Bone marrow (tissue), 2 donors: Measurements from ENCODE around the gene PPP2R2C.

Experiments
- DNase-seq, 2 donors: peaks; one replicate each; lab custom pipeline; 2025; lab: John Stamatoyannopoulos, UW

The PPP2R2C gene

DNA sequence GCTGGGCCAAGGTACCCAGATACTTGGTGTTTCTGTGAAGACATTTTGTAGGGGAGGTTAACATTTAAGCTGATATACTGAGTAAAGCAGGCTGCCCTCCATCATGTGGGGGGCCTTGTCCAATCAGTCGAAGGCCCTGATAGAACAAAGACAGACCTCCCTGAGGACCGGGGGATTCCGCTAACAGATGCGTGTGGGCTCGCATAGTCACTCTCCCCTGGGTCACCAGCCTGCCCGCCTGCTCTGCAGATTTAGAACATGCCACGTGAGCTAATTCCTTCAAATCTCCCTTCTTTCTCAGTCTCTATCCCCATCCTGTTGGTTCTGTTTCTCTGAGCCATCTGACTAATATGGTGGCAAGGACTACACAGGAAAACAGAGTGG lies 142.0 kb downstream of the PPP2R2C start:
- DNase-seq: no peak

DNA sequence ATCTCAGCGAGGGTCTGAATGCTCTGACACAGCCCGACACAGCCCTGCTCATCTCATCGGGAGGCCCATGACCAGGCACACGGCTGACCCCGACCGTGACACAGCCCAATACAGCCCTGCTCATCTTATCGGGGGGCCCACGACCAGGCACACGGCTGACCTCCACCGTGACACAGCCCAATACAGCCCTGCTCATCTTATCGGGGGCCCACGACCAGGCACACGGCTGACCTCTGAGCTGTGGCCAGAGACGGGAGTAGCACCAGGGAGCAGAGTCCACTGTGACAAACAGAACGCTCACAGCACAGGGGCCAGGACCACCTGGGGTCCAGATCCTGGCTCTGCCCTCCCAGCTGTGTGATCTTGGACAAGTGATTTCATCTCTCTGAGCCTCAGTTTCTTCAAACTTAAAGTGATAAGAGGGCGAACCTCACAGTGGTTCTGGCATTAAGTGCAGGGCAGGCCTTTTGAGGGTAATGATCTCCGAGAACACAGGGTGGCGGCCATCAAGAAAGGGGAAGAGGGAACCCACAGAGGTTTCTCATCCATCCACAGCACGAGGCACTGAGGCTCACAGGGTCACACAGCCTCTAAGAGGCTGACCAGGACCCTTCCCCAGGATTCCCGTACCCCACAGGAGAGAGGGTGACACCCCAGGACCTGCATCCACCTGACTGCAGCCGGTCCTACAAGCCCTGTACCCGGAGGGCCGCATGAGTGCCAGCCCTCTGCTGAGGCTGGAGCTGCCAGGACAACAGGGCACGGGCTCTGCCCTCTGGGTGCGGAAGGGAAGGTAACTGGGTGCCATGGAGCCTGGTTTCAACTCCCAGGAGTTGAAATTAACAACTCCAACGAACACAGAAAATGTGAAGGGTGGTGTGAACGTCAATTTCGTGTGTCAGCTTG lies 142.7 kb downstream of the PPP2R2C start:
- DNase-seq: no peak

GRCh38 chr4:6328526-6328925 lies 143.9 kb downstream of the PPP2R2C start:
- DNase-seq: no peak

GRCh38 chr4:6327220-6327917 lies 145.0 kb downstream of the PPP2R2C start:
- DNase-seq: peak; percentile 25 to 44

DNA sequence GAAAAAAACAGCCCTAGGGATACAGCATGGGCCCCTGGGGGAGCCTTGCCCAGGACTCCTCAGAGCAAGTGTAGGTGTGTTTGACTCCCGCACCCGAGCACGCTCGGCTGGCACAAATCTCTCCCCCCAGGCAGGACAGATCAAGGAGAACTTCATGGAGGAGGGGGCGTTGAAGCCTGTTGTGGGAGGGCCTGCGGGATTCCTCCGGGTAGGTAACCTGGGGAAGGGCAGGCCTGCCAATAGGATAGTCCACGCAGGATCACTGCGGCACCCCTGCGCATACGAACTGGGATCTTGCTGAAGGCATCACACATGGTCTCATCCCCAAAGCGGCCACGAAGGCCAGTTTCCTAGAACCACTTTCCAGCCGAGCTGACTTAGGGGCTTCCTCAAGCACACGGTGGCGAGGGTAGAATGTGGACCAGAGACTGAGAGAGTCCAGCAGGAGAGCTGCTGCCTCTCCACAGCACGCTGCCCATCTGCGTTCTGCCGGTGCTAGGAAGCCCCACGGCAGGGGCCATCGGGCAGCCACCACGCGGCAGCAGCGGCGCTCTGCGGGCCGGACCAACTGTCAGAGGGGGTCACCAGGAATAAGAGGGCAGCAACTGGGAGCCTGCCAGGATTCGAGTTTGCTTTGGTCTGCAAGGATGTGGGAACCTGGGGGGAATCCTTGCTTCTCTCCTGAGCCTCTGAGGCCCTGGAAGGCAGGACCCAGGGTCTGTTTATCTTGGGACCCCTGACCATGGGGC lies 145.9 kb downstream of the PPP2R2C start:
- no peak for DNase-seq

GRCh38 chr4:6325788-6326290 lies 146.6 kb downstream of the PPP2R2C start:
- DNase-seq: no peak

- DNase-seq: peak in 1 of 2 donors; percentile 37
Observed at GRCh38 chr4:6324999-6325787, 147.2 kb downstream of the PPP2R2C start.

- DNase-seq: no peak
Observed at GRCh38 chr4:6324461-6324998, 147.9 kb downstream of the PPP2R2C start.

GRCh38 chr4:6322761-6323566 lies 149.4 kb downstream of the PPP2R2C start:
- no peak for DNase-seq

GRCh38 chr4:6322067-6322760 lies 150.2 kb downstream of the PPP2R2C start:
- no peak for DNase-seq

GRCh38 chr4:6321361-6321760 lies 151.1 kb downstream of the PPP2R2C start:
- no peak for DNase-seq

GRCh38 chr4:6320663-6321062 lies 151.8 kb downstream of the PPP2R2C start:
- no peak for DNase-seq

- DNase-seq: no peak
Observed at GRCh38 chr4:6319530-6320150, 152.8 kb downstream of the PPP2R2C start.

DNA sequence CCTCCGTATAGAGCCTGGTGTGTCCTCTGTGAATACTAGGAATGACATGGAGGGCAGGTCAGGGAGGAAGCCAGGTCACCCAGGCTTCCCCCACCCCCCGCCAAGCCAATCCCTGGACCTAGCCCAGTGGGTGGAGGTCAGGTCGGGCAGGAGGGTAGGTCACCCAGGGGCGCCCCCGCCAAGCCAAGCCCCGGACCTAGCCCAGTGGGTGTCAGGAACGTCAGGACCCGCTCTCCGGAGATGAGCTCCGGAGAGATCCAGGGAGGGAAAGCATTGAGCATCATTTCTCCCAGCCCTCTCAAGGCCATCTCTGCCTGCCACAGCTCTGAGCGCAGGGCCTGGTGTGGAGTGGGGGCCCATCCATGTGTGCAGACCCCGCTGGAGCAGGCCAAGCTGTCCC lies 154.2 kb downstream of the PPP2R2C start:
- no peak for DNase-seq

GRCh38 chr4:6316461-6317003 lies 155.9 kb downstream of the PPP2R2C start:
- DNase-seq: no peak

DNA sequence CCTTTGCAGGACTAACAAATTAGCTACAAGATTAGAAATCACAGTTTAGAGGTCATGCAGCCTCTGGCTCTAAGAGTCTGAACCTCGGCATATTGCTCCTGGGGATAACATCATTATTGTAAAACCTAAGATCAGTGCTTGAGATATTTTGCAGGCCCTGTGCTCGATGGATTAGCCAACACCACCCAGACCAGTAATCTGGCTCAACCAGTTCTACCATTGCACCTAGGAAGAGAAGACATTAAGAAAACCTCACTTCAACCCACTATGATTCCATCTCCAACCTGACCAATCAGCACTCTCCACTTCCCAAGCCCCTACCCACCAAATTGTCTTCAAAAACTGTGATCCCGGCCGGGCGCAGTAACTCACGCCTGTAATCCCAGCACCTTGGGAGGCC lies 159.2 kb downstream of the PPP2R2C start:
- no peak for DNase-seq

DNA sequence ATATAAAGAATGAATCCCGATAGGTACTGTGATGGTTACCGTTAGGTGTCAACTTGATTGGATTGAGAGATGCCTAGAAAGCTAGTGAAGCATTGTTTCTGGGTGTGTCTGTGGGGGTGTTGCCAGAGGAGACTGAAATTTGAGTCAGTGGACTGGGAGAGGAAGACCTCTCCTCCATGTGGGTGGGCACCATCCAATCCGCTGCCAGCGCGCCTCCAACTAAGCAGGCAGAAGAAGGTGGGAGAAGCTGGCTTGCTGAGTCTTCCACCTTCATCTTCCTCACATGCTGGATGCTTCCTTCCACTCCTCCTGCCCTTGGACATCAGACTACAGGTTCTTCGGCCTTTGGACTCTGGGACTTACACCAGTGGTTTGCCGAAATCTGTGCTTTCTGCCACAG lies 162.6 kb downstream of the PPP2R2C start:
- DNase-seq: no peak

GRCh38 chr4:6308899-6309643 lies 163.3 kb downstream of the PPP2R2C start:
- DNase-seq: no peak
